ENCODE results near the gene RHOG.

Gene RHOG

DNA sequence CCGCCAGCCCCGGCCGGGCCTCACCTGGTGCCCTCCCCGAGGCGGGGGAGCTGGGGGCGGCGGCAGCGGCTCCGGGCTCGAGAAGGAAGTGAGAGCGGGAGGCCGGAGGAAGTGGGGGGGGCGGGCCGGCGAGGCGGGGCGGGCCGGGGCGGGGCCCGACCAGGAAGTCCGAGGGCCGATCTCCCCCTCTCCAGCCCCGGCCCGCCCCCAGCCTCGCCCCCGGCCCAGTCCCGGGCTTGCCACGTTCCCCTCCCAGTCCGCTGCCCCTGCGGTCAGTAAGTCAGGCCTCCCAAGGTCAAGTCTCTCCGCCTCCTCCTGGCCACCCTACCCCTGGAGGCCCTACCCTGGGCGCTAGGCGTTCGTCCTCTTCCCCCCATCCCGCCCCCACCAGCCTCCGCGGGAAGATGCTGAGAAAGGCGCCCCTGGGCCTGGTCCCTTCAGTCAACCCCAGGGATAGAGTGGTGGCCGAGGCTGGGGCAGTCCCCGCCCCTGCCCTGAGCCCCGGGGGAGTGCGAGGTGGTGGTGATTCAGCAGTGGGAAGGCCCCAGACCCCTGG is at the start of gene RHOG:
Gene RHOG (minus strand): TSS at position 90 of the 556 bp plus-strand sequence. CDS start 12,821 bp downstream, outside the sequence.
- no peak for DNase-seq

- no peak for DNase-seq
Observed at GRCh38 chr11:3890014-3890413, 49.3 kb upstream of the RHOG start.

GRCh38 chr11:3888876-3889275 is 48.1 kb upstream of the RHOG start:
- DNase-seq, result no peak

GRCh38 chr11:3886985-3887384 is 46.2 kb upstream of the RHOG start:
- DNase-seq, result no peak

GRCh38 chr11:3885855-3886254 is 45.1 kb upstream of the RHOG start:
- no peak for DNase-seq

DNA sequence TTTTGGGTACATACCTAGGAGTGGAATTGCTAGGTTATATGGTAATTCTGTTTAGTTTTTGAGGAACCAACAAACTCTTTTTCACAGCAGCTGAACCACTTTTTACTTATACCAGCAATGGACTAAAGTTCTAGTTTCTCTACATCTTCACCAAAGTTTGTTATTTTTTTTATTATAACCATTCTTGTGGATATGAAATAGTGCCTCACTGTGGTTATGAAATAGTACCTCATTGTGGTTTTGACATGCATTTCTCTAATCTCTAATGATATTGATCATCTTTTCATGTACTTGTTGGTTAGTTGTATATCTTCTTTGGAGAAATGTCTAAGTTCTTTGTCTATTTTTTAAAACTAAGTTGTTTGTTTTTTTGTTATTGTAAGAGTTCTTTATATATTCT is 41.9 kb upstream of the RHOG start:
- DNase-seq, result no peak

GRCh38 chr11:3880724-3881123 is 40.0 kb upstream of the RHOG start:
- no peak for DNase-seq

- no peak for DNase-seq
Observed at GRCh38 chr11:3879967-3880542, 39.3 kb upstream of the RHOG start.

- no peak for DNase-seq
Observed at GRCh38 chr11:3879216-3879966, 38.6 kb upstream of the RHOG start.

- DNase-seq, result no peak
Observed at GRCh38 chr11:3878258-3878584, 37.5 kb upstream of the RHOG start.

GRCh38 chr11:3877364-3878257 is 36.9 kb upstream of the RHOG start:
- DNase-seq, result no peak

GRCh38 chr11:3876613-3877012 is 35.9 kb upstream of the RHOG start:
- DNase-seq, result no peak

DNA sequence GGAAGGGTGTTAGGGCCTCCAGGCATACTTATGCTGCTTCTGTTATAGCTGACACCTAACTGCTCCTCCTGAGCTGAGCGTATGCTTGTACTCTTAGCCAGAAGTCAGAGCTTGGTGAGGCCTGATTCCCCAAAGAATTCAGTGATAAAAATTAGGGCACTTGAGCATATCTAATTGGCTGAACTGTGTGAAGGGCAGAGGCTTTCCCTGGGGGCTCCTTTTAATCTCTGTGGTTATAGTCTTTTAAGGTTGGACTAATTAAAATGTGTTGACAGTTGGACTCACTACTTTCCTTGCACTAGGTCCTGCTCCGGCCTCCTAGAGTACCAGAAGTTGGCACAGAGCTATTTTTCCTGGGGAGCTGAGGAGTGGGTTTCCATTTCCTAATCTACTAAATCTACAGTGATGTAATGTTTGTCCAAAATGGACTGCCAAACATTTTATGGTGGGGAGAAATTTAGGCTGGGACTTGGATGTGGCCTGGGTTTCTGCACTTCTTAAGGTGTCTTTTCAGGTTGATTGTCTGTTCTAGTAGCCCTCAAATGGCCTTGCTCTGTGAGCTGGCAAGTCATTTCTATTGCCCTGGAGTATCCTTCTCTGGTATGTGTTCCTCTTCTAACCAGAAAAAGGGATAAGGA is 33.1 kb upstream of the RHOG start:
- DNase-seq, result no peak

- no peak for DNase-seq
Observed at GRCh38 chr11:3867209-3868091, 26.7 kb upstream of the RHOG start.

GRCh38 chr11:3866836-3867208 is 26.1 kb upstream of the RHOG start:
- DNase-seq, result no peak

GRCh38 chr11:3866206-3866605 is 25.4 kb upstream of the RHOG start:
- no peak for DNase-seq

- DNase-seq, result no peak
Observed at GRCh38 chr11:3865388-3866193, 24.8 kb upstream of the RHOG start.

DNA sequence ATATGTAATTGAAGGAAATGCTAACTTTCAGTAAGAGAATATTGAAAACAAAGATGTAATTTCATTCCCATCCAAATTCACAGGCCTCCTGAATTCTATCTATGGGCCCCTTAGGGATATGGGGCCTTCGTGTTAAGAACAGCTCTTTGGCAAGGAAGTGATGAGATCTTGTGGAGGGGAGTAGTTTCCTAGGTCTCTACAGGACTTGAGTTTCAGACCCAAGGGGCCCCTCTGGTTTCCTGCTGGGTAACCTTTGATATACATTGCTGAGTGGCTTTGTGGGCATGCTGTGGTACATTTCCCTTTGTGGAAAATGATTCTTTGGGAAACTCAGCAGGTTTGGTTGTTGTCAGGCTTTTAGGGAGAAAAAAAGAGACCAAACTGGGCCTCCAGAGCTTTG is 20.9 kb upstream of the RHOG start:
- DNase-seq, result no peak

DNA sequence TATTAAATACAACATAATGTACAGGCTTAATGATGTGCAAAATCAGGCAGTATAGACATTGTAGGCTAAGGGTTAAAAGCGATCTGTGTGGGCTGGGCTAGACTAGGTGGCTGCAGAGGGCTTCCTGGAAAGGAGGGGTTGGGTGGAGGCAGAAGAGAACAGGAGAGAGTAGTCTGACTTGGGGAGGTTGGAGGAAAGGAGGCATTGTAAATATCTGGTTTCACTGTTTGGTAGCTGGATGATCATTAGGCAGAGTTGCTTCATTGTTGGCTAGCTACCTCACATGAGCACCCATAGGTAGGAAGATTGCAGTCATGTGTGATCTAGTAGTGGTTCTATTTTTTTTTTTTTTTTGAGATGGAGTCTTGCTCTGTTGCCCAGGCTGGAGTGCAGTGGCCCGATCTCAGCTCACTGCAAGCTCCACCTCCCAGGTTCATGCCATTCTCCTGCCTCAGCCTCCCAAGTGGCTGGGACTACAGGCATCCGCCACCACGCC is 20.2 kb upstream of the RHOG start:
- DNase-seq, result peak; percentile 49

DNA sequence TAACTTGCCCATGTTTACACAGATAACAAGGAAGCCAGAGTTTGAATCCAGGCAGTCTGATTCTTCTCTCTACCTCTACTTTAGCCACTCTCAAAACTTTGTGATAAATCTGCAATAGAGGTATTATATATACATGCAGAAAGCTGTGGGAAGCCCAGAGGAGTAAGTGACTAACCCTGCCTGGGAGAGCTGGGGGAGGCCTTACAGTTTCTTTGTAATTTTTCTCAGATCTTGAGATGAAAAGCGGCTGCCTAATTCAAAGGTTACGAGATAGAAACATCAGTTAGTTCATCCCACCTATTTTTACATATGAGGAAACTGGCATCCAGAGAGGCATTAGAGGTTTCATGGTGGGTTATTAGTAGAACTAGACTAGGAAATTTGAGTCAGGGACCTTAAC is 19.6 kb upstream of the RHOG start:
- DNase-seq, result no peak

DNA sequence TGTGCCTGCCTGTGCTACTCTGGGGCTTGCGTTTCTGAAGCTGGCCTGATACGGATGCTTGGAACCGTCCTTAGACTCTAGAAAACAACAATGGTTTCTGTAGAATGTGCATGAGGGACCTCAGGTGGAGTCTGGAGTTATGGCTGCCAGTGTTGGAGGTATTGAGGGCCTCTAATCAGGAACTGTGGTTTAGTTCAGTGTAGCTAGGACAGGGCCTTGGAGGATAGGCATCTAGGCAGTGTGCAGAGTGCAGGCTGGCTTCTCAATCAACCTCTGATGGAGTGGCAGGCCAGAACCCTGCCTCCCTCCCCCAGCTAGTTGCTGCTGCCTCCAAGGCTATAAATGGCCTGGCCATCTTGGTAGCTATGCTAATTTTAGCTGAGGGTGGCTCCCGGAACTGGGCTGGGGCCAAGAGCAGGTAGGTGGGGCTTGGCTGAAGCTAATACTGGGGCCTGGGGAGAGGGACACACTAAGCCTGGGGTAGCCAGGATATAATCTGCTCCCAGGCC is 18.7 kb upstream of the RHOG start:
- no peak for DNase-seq

Data from CD4-positive, alpha-beta T cell treated with Interleukin-12 subunit alpha and Interleukin-12 subunit beta, for 1 hour (primary cell).